IPS DF 6.9 (cell line): ENCODE data around the gene ZNF674.

Source experiments
- DNase-seq: peaks from one replicate; pipeline ENCODE4 v3.0.0-alpha.2; 2013; ENCODE audit warnings: low read depth, low spot score
- H3K27ac ChIP-seq: one replicate; pipeline ENCODE4 v1.5.1; 2013; ENCODE audit warnings: low read length, control low read depth
- H3K27me3 ChIP-seq: 2 replicates; pipeline ENCODE4 v1.6.1; 2013; ENCODE audit warnings: mild to moderate bottlenecking, low read length; ENCODE audit not compliant: control insufficient read depth, insufficient read depth
- H3K36me3 ChIP-seq: 2 replicates; pipeline ENCODE4 v1.6.1; 2013; ENCODE audit warnings: low read length; ENCODE audit not compliant: control insufficient read depth, insufficient read depth
- H3K4me1 ChIP-seq: 2 replicates; pipeline ENCODE4 v1.6.1; 2013; ENCODE audit warnings: low read length; ENCODE audit not compliant: control insufficient read depth, insufficient read depth
- H3K4me3 ChIP-seq: 2 replicates; pipeline ENCODE4 v1.5.1; 2013; ENCODE audit warnings: mild to moderate bottlenecking, low read length
- H3K9me3 ChIP-seq: 2 replicates; pipeline ENCODE4 v1.6.1; 2013; ENCODE audit warnings: low read length, inconsistent platforms; ENCODE audit not compliant: control insufficient read depth, insufficient read depth
- WGBS: extraction: QIAGEN DNeasy Blood & Tissue Kit; methylation state at CpG from one replicate; pipeline ENCODE4 v1.1.7; 2013; ENCODE audit warnings: mixed read lengths, missing lambda C conversion rate; ENCODE audit not compliant: insufficient read length, insufficient coverage; 5-methylcytosine and 5-hydroxymethylcytosine counted together

ZNF674 gene

GRCh38 chrX:46577221-46578005 is 32.2 kb upstream of the ZNF674 start:
- DNase-seq, result no peak
- Histone ChIP-seq H3K9me3 (no peaks in the 10 kb centered on the region), H3K4me1 (no peaks in the 10 kb centered on the region; the same call in 1 of the 2 replicates), H3K4me3 (no peak overlapping the region), H3K27ac (no peak overlapping the region), H3K27me3 (no peaks in the 10 kb centered on the region), H3K36me3 (no peaks in the 10 kb centered on the region)
- no CpG with 5 or more reads among the region's 7 CpGs for WGBS

GRCh38 chrX:46576458-46576857 is 31.2 kb upstream of the ZNF674 start:
- H3K27me3 ChIP-seq, result no peaks in the 10 kb centered on the region
- DNase-seq, result no peak
- H3K4me1 ChIP-seq, result no peaks in the 10 kb centered on the region; the same call in none of the 2 replicates
- no peak overlapping the region for H3K27ac ChIP-seq
- no peaks in the 10 kb centered on the region for H3K9me3 ChIP-seq
- no peak overlapping the region for H3K4me3 ChIP-seq
- WGBS, result no CpG with 5 or more reads among the region's 3 CpGs
- H3K36me3 ChIP-seq, result no peaks in the 10 kb centered on the region

DNA sequence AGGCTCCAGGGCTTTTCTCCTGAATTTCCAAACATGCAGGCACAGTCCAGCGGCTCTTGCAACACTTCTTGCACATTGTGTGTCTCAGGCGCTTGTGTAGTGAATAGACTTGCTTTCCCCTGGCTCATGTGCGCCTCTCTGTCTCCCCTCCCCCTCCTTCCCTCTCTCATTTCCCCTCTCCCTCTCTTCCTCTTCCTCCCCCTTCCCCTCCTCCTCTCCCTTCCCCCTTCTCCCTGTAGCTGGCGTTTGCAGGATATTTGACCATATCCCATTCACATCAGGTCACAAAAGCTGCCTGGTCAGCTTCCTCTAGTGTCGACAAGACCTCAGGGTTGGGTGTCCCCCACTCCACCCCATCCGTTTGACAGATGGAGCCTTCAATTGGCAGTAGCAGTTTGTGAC is 30.8 kb upstream of the ZNF674 start:
- whole genome bisulfite sequencing, result no CpG with 5 or more reads among the region's 6 CpGs
- Histone ChIP-seq H3K9me3 (no peaks in the 10 kb centered on the region), H3K36me3 (no peaks in the 10 kb centered on the region), H3K4me3 (peak overlapping the region; percentile 63; the same call in 1 of the 2 replicates), H3K27me3 (no peaks in the 10 kb centered on the region), H3K4me1 (no peaks in the 10 kb centered on the region; the same call in none of the 2 replicates), H3K27ac (no peak overlapping the region)
- no peak for DNase-seq

DNA sequence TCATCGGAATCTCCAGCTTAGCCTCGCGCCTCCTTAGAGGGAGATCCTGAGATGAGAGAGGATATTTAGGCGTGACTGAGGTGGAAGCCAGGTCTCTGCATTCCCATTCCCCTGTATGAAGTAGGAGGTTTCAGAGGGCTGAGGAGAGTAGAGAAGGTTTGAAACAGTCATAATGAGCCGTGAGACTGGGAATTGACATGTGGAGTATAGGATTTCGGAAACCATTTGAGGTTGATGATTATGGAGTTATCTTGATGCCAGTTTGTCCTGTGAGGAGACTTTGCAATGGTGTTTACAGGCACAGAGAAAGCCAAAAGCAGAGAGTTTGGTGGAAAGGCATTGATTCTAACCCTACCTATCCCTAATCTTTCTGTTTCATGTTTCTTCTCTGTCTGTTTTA is 30.4 kb upstream of the ZNF674 start:
- H3K4me1 ChIP-seq, result no peaks in the 10 kb centered on the region; the same call in none of the 2 replicates
- H3K4me3 ChIP-seq, result peak overlapping the region; percentile 63; the same call in 1 of the 2 replicates
- no CpG with 5 or more reads among the region's 6 CpGs for WGBS
- H3K36me3 ChIP-seq, result no peaks in the 10 kb centered on the region
- no peak for DNase-seq
- no peak overlapping the region for H3K27ac ChIP-seq
- H3K27me3 ChIP-seq, result no peaks in the 10 kb centered on the region
- H3K9me3 ChIP-seq, result no peaks in the 10 kb centered on the region

- H3K4me1 ChIP-seq, result no peaks in the 10 kb centered on the region; the same call in none of the 2 replicates
- no peaks in the 10 kb centered on the region for H3K36me3 ChIP-seq
- H3K4me3 ChIP-seq, result peak overlapping the region; percentile 63; the same call in 1 of the 2 replicates
- H3K9me3 ChIP-seq, result no peaks in the 10 kb centered on the region
- WGBS, result no CpG with 5 or more reads among the region's 90 CpGs
- no peaks in the 10 kb centered on the region for H3K27me3 ChIP-seq
- DNase-seq, result no peak
- no peak overlapping the region for H3K27ac ChIP-seq
Measured at GRCh38 chrX:46574774-46575381, 29.7 kb upstream of the ZNF674 start.

DNA sequence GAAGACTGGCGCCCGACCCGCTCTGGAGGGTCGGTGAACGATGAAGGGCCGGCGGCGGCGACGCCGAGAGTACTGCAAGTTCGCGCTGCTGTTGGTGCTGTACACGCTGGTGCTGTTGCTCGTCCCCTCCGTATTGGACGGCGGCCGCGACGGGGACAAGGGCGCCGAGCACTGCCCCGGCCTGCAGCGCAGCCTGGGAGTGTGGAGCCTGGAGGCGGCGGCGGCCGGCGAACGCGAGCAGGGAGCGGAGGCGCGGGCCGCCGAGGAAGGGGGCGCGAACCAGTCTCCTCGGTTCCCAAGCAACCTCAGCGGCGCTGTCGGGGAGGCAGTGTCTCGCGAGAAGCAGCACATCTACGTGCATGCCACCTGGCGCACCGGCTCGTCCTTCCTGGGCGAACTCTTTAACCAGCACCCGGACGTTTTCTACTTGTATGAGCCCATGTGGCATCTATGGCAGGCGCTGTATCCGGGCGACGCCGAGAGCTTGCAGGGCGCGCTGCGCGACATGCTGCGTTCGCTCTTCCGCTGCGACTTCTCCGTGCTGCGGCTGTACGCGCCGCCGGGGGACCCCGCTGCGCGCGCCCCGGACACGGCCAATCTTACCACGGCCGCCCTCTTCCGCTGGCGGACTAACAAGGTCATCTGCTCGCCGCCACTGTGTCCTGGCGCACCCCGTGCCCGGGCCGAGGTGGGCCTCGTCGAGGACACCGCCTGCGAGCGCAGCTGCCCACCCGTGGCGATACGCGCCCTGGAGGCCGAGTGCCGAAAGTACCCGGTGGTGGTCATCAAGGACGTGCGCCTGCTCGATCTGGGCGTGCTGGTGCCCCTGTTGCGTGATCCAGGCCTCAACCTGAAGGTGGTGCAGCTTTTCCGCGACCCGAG is 28.9 kb upstream of the ZNF674 start:
- H3K27me3 ChIP-seq, result no peaks in the 10 kb centered on the region
- WGBS, result no CpG with 5 or more reads among the region's 107 CpGs
- H3K4me3 ChIP-seq, result peak overlapping the region; percentile 63; the same call in 1 of the 2 replicates
- H3K4me1 ChIP-seq, result no peaks in the 10 kb centered on the region; the same call in none of the 2 replicates
- H3K36me3 ChIP-seq, result no peaks in the 10 kb centered on the region
- H3K9me3 ChIP-seq, result no peaks in the 10 kb centered on the region
- H3K27ac ChIP-seq, result no peak overlapping the region
- no peak for DNase-seq

DNA sequence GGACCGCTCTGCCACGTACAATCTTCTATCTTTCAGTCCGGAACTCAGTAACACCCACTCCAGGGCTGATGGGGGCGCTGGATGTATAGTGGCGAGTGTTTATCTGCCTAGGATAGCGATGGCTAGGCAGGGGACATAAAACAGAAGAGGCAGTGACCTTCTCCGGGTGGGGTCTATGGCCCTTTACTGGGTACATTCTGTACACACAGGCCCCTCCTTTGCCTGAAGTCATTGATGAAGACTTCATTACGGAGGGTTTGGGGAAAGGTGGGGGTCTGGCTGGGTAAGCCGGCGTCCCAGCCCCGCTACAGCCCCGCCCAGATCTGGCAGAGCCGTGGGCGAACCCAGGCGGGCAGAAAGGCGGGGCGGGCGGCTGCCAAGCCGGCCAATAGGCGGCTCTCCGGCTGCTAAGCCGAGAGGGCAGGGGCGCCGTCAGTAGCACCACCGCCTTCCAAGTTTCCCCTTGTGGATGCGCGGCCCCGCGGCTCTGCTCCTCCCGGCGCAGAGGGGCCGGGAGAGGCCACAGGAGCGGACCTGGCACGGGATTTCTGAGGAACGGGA is 28.2 kb upstream of the ZNF674 start, which contains the start of gene CHST7:
TSS of gene CHST7 (plus strand) at position 435 of the 561 bp plus-strand sequence. CDS start 167 bp downstream, outside the sequence.
- Histone ChIP-seq H3K4me1 (no peaks in the 10 kb centered on the region; the same call in none of the 2 replicates), H3K9me3 (no peaks in the 10 kb centered on the region), H3K4me3 (peak within 1 kb of the TSS; percentile 63; the same call in 1 of the 2 replicates), H3K36me3 (no peaks in the 10 kb centered on the region), H3K27ac (no peak within 1 kb of the TSS), H3K27me3 (no peaks in the 10 kb centered on the region)
- WGBS, result no CpG with 5 or more reads among the region's 35 CpGs
- no peak for DNase-seq

DNA sequence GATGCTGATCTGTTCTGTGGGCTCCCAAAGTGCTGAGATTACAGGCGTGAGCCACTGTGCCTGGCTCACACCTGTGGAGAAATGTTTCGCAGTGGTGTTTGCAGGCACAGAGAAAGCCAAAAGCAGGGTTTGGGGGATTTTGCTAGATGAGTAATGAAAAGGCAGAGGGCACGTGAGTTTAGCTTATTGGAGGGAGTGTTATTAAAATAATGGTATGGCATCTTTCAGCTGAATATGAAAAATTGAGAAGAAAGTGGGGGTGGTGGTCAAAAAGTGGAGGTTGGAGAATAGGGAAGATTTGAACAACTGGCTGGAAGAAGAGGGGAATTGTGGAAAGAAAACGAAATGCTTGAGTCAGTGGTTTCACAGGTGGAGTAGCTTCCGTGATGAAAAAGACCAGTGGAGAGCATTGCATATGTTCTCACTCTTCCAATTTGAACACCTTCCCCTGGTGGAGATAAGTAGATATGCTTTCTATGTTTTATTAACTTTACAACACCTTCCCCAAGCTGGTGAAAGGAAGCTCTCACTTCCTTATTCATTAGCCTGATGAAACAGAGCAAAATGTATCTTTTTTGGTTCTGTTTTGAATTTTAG is 27.2 kb upstream of the ZNF674 start:
- no peaks in the 10 kb centered on the region for H3K36me3 ChIP-seq
- H3K4me1 ChIP-seq, result no peaks in the 10 kb centered on the region; the same call in none of the 2 replicates
- DNase-seq, result no peak
- H3K27ac ChIP-seq, result no peak overlapping the region
- H3K9me3 ChIP-seq, result no peaks in the 10 kb centered on the region
- WGBS, result no CpG with 5 or more reads among the region's 5 CpGs
- H3K4me3 ChIP-seq, result no peak overlapping the region
- no peaks in the 10 kb centered on the region for H3K27me3 ChIP-seq

- no peak for DNase-seq
- Histone ChIP-seq H3K27me3 (no peaks in the 10 kb centered on the region), H3K36me3 (no peaks in the 10 kb centered on the region), H3K27ac (no peak overlapping the region), H3K4me3 (no peak overlapping the region), H3K9me3 (no peaks in the 10 kb centered on the region), H3K4me1 (no peaks in the 10 kb centered on the region; the same call in none of the 2 replicates)
- WGBS, result no CpG with 5 or more reads among the region's 10 CpGs
Measured at GRCh38 chrX:46571423-46572339, 26.5 kb upstream of the ZNF674 start.
